K562 treated with DMSO at 1 percent for 4 hours (cell line): ENCODE data around the gene EIF3J. TPM values are rescaled to one million over a fixed set of nuclear protein-coding genes. Genes with fewer than 3 reads are reported as not detected.

ENCODE experiments used
- total RNA-seq: library from RNA; unstranded; fragments of 300-600 nt; gene quantifications from 2 replicates; pipeline ENCODE4 v1.2.3, GENCODE V29; 2022; ENCODE audit not compliant: insufficient read depth

The EIF3J gene
- 62.4 and 64.0 TPM in 2 replicates for total RNA-seq

GRCh38 chr15:44536962-44537734 is at the start of gene EIF3J:
Gene EIF3J (plus strand): TSS chr15:44537147. CDS start chr15:44537195, 48 bp downstream.

Other genes starting within 250 kb of the EIF3J start
- 27.1 and 28.9 TPM in 2 replicates for gene GOLM2, start 248.4 kb upstream of the EIF3J start, total RNA-seq
- 12.8 and 16.3 TPM in 2 replicates for gene CTDSPL2, start 109.5 kb upstream of the EIF3J start, total RNA-seq
- 27.0 and 40.0 TPM in 2 replicates for gene SPG11, start 126.5 kb downstream of the EIF3J start, total RNA-seq
- not detected in 2 replicates for gene PATL2, start 174.2 kb downstream of the EIF3J start, total RNA-seq
- 1,267 and 1,452 TPM in 2 replicates for gene B2M, start 174.4 kb downstream of the EIF3J start, total RNA-seq
- gene TRIM69, start 199.4 kb downstream of the EIF3J start, total RNA-seq = 2.9 and 7.1 TPM in 2 replicates